Activated CD8-positive, alpha-beta T cell treated with anti-CD3 and anti-CD28 coated beads for 36 hours (primary cell): ENCODE measurements around the gene ESF1. TPM values are rescaled to one million over a fixed set of nuclear protein-coding genes. Genes with fewer than 3 reads are reported as not detected.
"Not testable (repeated sequence)": the region's sequence is repeated elsewhere in the genome, so short reads cannot be mapped to it uniquely, and the experiment has no call there.

Experiments used
- ATAC-seq: fragments of 200-7000 bp; cut with Tn5 transposase; one replicate; pipeline ENCODE4 v1.10.0; 2021; ENCODE audit warnings: mild to moderate bottlenecking, moderate library complexity
- CTCF ChIA-PET: fragments of 350-600 bp; sonication (Branson Sonifier 250); formaldehyde crosslinking; loops from one replicate; lab custom pipeline; 2021; ENCODE audit warnings: antibody characterized with exemption; lab: Charles Lee
- POLR2A ChIA-PET: fragments of 350-600 bp; sonication (Branson Sonifier 250); formaldehyde crosslinking; loops from one replicate; lab custom pipeline; 2021; ENCODE audit warnings: antibody characterized with exemption; lab: Charles Lee
- DNase-seq: peaks from one replicate; pipeline ENCODE4 v3.0.0-alpha.2; 2020
- H3K27ac Mint-ChIP-seq: one replicate; pipeline ENCODE4 v1.8.0; 2021; ENCODE audit warnings: mild to moderate bottlenecking, mixed read lengths
- H3K27me3 Mint-ChIP-seq: one replicate; pipeline ENCODE4 v1.8.0; 2021; ENCODE audit warnings: mixed read lengths
- H3K36me3 Mint-ChIP-seq: one replicate; pipeline ENCODE4 v1.8.0; 2021; ENCODE audit warnings: low read depth, mixed read lengths
- H3K4me1 Mint-ChIP-seq: one replicate; pipeline ENCODE4 v1.8.0; 2021; ENCODE audit warnings: low read depth, mixed read lengths
- H3K4me3 Mint-ChIP-seq: one replicate; pipeline ENCODE4 v1.8.0; 2021; ENCODE audit warnings: mild to moderate bottlenecking, moderate library complexity, mixed read lengths
- H3K9me3 Mint-ChIP-seq: one replicate; pipeline ENCODE4 v1.8.0; 2021; ENCODE audit warnings: mixed read lengths
- CTCF ChIP-seq: fragments of 200-600 bp; IDR thresholded peaks from one replicate; pipeline ENCODE4 v1.8.0; 2022; ENCODE audit warnings: antibody characterized with exemption, mild to moderate bottlenecking
- intact Hi-C: fragments of 100-400 bp; cut with micrococcal nuclease; formaldehyde crosslinking; loops from one replicate; pipeline ENCODE4 v1.10.0; 2022
- total RNA-seq, 2 experiments: library from RNA; stranded (reverse); gene quantifications; one replicate each; pipeline ENCODE4 v1.2.3, GENCODE V29; 2021

ESF1 gene
- total RNA-seq, 2 experiments from 2014 or later, result 19.9 to 20.4 TPM

GRCh38 chr20:13744352-13744751, 40.4 kb downstream of the ESF1 start:
- TF ChIP-seq CTCF, result no peak
- ATAC-seq (no peak), DNase-seq (no peak)
- no peak overlapping the region for H3K4me3 Mint-ChIP-seq
- ChIA-PET CTCF (interaction anchor here (1.3 to 1.6 kb wide), 2 partner anchors 8 to 27 kb away, joined by 3 to 4 read pairs; no protein-coding TSS in a partner anchor), POLR2A (no interaction called here)
- peaks cover 17% of the 10 kb centered on the region for H3K9me3 Mint-ChIP-seq
- H3K36me3 Mint-ChIP-seq, result peaks cover 50% of the 10 kb centered on the region
- intact Hi-C loops, result no loop called here
- H3K27ac Mint-ChIP-seq, result no peak overlapping the region
- H3K4me1 Mint-ChIP-seq, result peaks cover 24% of the 10 kb centered on the region
- H3K27me3 Mint-ChIP-seq, result no peaks in the 10 kb centered on the region

- Mint-ChIP-seq H3K27me3 (no peaks in the 10 kb centered on the region), H3K4me3 (no peak overlapping the region), H3K36me3 (peaks cover 61% of the 10 kb centered on the region), H3K27ac (no peak overlapping the region), H3K4me1 (peaks cover 24% of the 10 kb centered on the region), H3K9me3 (peaks cover 17% of the 10 kb centered on the region)
- TF ChIP-seq CTCF, result no peak
- ChIA-PET CTCF (no interaction called here), POLR2A (no interaction called here)
- peak; percentile 34 for ATAC-seq
- DNase-seq, result no peak
- intact Hi-C loops, result no loop called here
Observed at GRCh38 chr20:13741879-13742278, 42.8 kb downstream of the ESF1 start.

- ATAC-seq (no peak), DNase-seq (no peak)
- Mint-ChIP-seq H3K4me1 (peaks cover 24% of the 10 kb centered on the region), H3K4me3 (no peak overlapping the region), H3K27me3 (no peaks in the 10 kb centered on the region), H3K36me3 (peaks cover 70% of the 10 kb centered on the region), H3K27ac (no peak overlapping the region), H3K9me3 (peaks cover 17% of the 10 kb centered on the region)
- ChIA-PET CTCF (no interaction called here), POLR2A (no interaction called here)
- no peak for TF ChIP-seq CTCF
- intact Hi-C loops, result no loop called here
Observed at GRCh38 chr20:13739731-13740649, 44.7 kb downstream of the ESF1 start.

- H3K4me3 Mint-ChIP-seq, DNase-seq, H3K27ac Mint-ChIP-seq, H3K27me3 Mint-ChIP-seq, POLR2A ChIA-PET, CTCF ChIA-PET, ATAC-seq, intact Hi-C loops: not testable (repeated sequence)
- peaks cover 64% of the 10 kb centered on the region for H3K36me3 Mint-ChIP-seq
- H3K4me1 Mint-ChIP-seq, result peaks cover 24% of the 10 kb centered on the region
- H3K9me3 Mint-ChIP-seq, result peaks cover 17% of the 10 kb centered on the region
Observed at GRCh38 chr20:13738187-13738586, 46.5 kb downstream of the ESF1 start.

GRCh38 chr20:13736436-13737191, 48.1 kb downstream of the ESF1 start:
- Mint-ChIP-seq H3K27ac (no peak overlapping the region), H3K4me3 (no peak overlapping the region), H3K27me3 (no peaks in the 10 kb centered on the region), H3K9me3 (peaks cover 14% of the 10 kb centered on the region), H3K4me1 (peaks cover 13% of the 10 kb centered on the region), H3K36me3 (peaks cover 64% of the 10 kb centered on the region)
- no peak for TF ChIP-seq CTCF
- intact Hi-C loops, result no loop called here
- ChIA-PET POLR2A (no interaction called here), CTCF (no interaction called here)
- no peak for DNase-seq
- no peak for ATAC-seq
